KOPT-K1 (cell line): Measurements from ENCODE around the gene ITM2C.
A peak's percentile ranks its signal among the peaks of the same experiment; 100 is the strongest.

ENCODE experiments used
- H3K27ac ChIP-seq: fragments of 200-600 bp; sonication (generic); 2 replicates; pipeline ENCODE4 v1.5.1; 2016; ENCODE audit warnings: antibody characterized with exemption, mild to moderate bottlenecking, low read depth, low read length; ENCODE audit not compliant: poor library complexity, severe bottlenecking
- H3K36me3 ChIP-seq: fragments of 200-600 bp; sonication (generic); 2 replicates; pipeline ENCODE4 v1.5.1; 2017; ENCODE audit warnings: antibody characterized with exemption, mild to moderate bottlenecking, low read length, moderate library complexity; ENCODE audit not compliant: insufficient read depth
- H3K9me3 ChIP-seq: fragments of 200-600 bp; sonication (generic); 2 replicates; pipeline ENCODE4 v1.5.1; 2017; ENCODE audit warnings: antibody characterized with exemption, low read length, mild to moderate bottlenecking; ENCODE audit not compliant: insufficient read depth, poor library complexity, severe bottlenecking

The ITM2C gene

GRCh38 chr2:230865766-230866755, 1.3 kb downstream of the ITM2C start:
- Histone ChIP-seq H3K36me3 (no peaks in the 10 kb centered on the region), H3K27ac (peak overlapping the region; percentile 56), H3K9me3 (no peaks in the 10 kb centered on the region)

GRCh38 chr2:230866756-230867523, 2.2 kb downstream of the ITM2C start:
- H3K9me3 ChIP-seq = no peaks in the 10 kb centered on the region
- H3K36me3 ChIP-seq = no peaks in the 10 kb centered on the region
- H3K27ac ChIP-seq = peak overlapping the region; percentile 56

- Histone ChIP-seq H3K27ac (no peak overlapping the region), H3K9me3 (no peaks in the 10 kb centered on the region), H3K36me3 (peaks cover 4% of the 10 kb centered on the region; the same call in 1 of the 2 replicates)
Measured at GRCh38 chr2:230868161-230868946, 3.6 kb downstream of the ITM2C start.

GRCh38 chr2:230868947-230869913, 4.5 kb downstream of the ITM2C start:
- H3K9me3 ChIP-seq = no peaks in the 10 kb centered on the region
- H3K36me3 ChIP-seq = peaks cover 8% of the 10 kb centered on the region; the same call in 1 of the 2 replicates
- peak overlapping the region; percentile 47 for H3K27ac ChIP-seq

GRCh38 chr2:230869914-230870543, 5.3 kb downstream of the ITM2C start:
- Histone ChIP-seq H3K9me3 (no peaks in the 10 kb centered on the region), H3K36me3 (peaks cover 13% of the 10 kb centered on the region; the same call in 1 of the 2 replicates), H3K27ac (peak overlapping the region; percentile 47)

- peaks cover 18% of the 10 kb centered on the region; the same call in 1 of the 2 replicates for H3K36me3 ChIP-seq
- no peaks in the 10 kb centered on the region for H3K9me3 ChIP-seq
- H3K27ac ChIP-seq = peak overlapping the region; percentile 47
Measured at GRCh38 chr2:230870544-230871360, 6.0 kb downstream of the ITM2C start.

- Histone ChIP-seq H3K36me3 (peaks cover 25% of the 10 kb centered on the region), H3K27ac (peak overlapping the region; percentile 47)
Measured at GRCh38 chr2:230871361-230872150, 6.8 kb downstream of the ITM2C start.

GRCh38 chr2:230872151-230872967, 7.6 kb downstream of the ITM2C start:
- H3K36me3 ChIP-seq = peaks cover 32% of the 10 kb centered on the region
- H3K9me3 ChIP-seq = no peaks in the 10 kb centered on the region
- H3K27ac ChIP-seq = peak overlapping the region; percentile 29

More at GRCh38 chr2:230871361-230872150, 6.8 kb downstream of the ITM2C start:
- H3K9me3 ChIP-seq = no peaks in the 10 kb centered on the region

GRCh38 chr2:230872968-230873660, 8.4 kb downstream of the ITM2C start:
- Histone ChIP-seq H3K9me3 (no peaks in the 10 kb centered on the region), H3K36me3 (peaks cover 32% of the 10 kb centered on the region), H3K27ac (peak overlapping the region; percentile 29)

GRCh38 chr2:230873661-230874401, 9.1 kb downstream of the ITM2C start:
- no peaks in the 10 kb centered on the region for H3K9me3 ChIP-seq
- H3K36me3 ChIP-seq = peaks cover 33% of the 10 kb centered on the region
- H3K27ac ChIP-seq = no peak overlapping the region
